H54 (cell line): ENCODE measurements around the gene SYT7.

Experiments used
- DNase-seq: peaks from one replicate; pipeline ENCODE4 v3.0.0; 2011; ENCODE audit warnings: low spot score, mixed read lengths; ENCODE audit not compliant: insufficient read length
- FAIRE-seq: peaks from 3 replicates; lab custom pipeline; 2011; peaks lifted over from hg19 to GRCh38; lab: Jason Lieb, UNC
- POLR2A ChIP-seq: IDR thresholded peaks from 2 replicates; pipeline ENCODE4 v1.6.1; 2011; ENCODE audit warnings: low read depth, mild to moderate bottlenecking, low read length

The SYT7 gene

GRCh38 chr11:61536676-61537270, 44.1 kb downstream of the SYT7 start:
- no peak for FAIRE-seq
- no peak for DNase-seq
- TF ChIP-seq POLR2A: no peak

GRCh38 chr11:61535998-61536675, 44.7 kb downstream of the SYT7 start:
- FAIRE-seq: no peak

GRCh38 chr11:61534933-61535839, 45.7 kb downstream of the SYT7 start:
- FAIRE-seq (no peak), DNase-seq (no peak)
- TF ChIP-seq POLR2A: no peak

More at GRCh38 chr11:61535998-61536675, 44.7 kb downstream of the SYT7 start:
- DNase-seq: no peak
- TF ChIP-seq POLR2A: no peak

GRCh38 chr11:61534025-61534932, 46.6 kb downstream of the SYT7 start:
- no peak for TF ChIP-seq POLR2A
- FAIRE-seq: no peak
- DNase-seq: no peak

GRCh38 chr11:61533401-61533800, 47.5 kb downstream of the SYT7 start:
- DNase-seq: no peak
- TF ChIP-seq POLR2A: no peak
- no peak for FAIRE-seq

- no peak for TF ChIP-seq POLR2A
- no peak for DNase-seq
- no peak for FAIRE-seq
These were observed 47.9 kb downstream of the SYT7 start for GRCh38 chr11:61533039-61533375.

GRCh38 chr11:61532134-61533038, 48.5 kb downstream of the SYT7 start:
- DNase-seq (peak; percentile 78), FAIRE-seq (no peak)
- no peak for TF ChIP-seq POLR2A

- no peak for DNase-seq
- no peak for TF ChIP-seq POLR2A
- no peak for FAIRE-seq
These were observed 49.8 kb downstream of the SYT7 start for GRCh38 chr11:61531044-61531443.

- DNase-seq (no peak), FAIRE-seq (no peak)
- TF ChIP-seq POLR2A: no peak
These were observed 51.2 kb downstream of the SYT7 start for GRCh38 chr11:61529537-61530225.

- FAIRE-seq: no peak
- no peak for TF ChIP-seq POLR2A
These were observed 52.8 kb downstream of the SYT7 start for GRCh38 chr11:61528114-61528513.

GRCh38 chr11:61526956-61527731, 53.7 kb downstream of the SYT7 start:
- no peak for TF ChIP-seq POLR2A
- no peak for FAIRE-seq
- no peak for DNase-seq

More at GRCh38 chr11:61528114-61528513, 52.8 kb downstream of the SYT7 start:
- DNase-seq: no peak
